Osteoblast (primary cell): ENCODE measurements around the gene MAFB. TPM values are rescaled to one million over a fixed set of nuclear protein-coding genes. Genes with fewer than 3 reads are reported as not detected.

ENCODE experiments used
- DNase-seq: peaks from one replicate; pipeline ENCODE4 v3.0.0; 2011; ENCODE audit warnings: low spot score, mixed read lengths; ENCODE audit not compliant: insufficient read length; ENCODE audit errors: missing footprints
- H2AFZ ChIP-seq: 2 replicates; pipeline ENCODE4 v1.6.0; 2011; ENCODE audit warnings: mild to moderate bottlenecking, low read length
- H3K27ac ChIP-seq: 2 replicates; pipeline ENCODE4 v1.5.1; 2011; ENCODE audit warnings: mild to moderate bottlenecking, low read depth, low read length, moderate library complexity
- H3K27me3 ChIP-seq: 2 replicates; pipeline ENCODE4 v1.6.0; 2012; ENCODE audit warnings: mild to moderate bottlenecking, control low read depth, inconsistent platforms, low read length, moderate library complexity; ENCODE audit not compliant: insufficient read depth
- H3K36me3 ChIP-seq: 2 replicates; pipeline ENCODE4 v1.5.1; 2011; ENCODE audit warnings: mild to moderate bottlenecking, low read length, control low read depth, moderate library complexity; ENCODE audit not compliant: insufficient read depth
- H3K4me1 ChIP-seq: 2 replicates; pipeline ENCODE4 v1.5.1; 2011; ENCODE audit warnings: mild to moderate bottlenecking, low read length, control low read depth, moderate library complexity; ENCODE audit not compliant: insufficient read depth
- H3K4me2 ChIP-seq: 2 replicates; pipeline ENCODE4 v1.6.0; 2011; ENCODE audit warnings: mild to moderate bottlenecking, low read length; ENCODE audit not compliant: insufficient read depth
- H3K4me3 ChIP-seq: fragments of 200-600 bp; sonication (generic); 3 replicates; pipeline ENCODE4 v1.5.1; 2012; ENCODE audit warnings: mild to moderate bottlenecking, low read length, inconsistent platforms; ENCODE audit not compliant: insufficient read depth
- H3K79me2 ChIP-seq: 2 replicates; pipeline ENCODE4 v1.6.0; 2012; ENCODE audit warnings: mild to moderate bottlenecking, low read length, control low read depth, inconsistent platforms; ENCODE audit not compliant: insufficient read depth
- H3K9me3 ChIP-seq: 2 replicates; pipeline ENCODE4 v1.5.1; 2011; ENCODE audit warnings: low read depth, low read length, control low read depth
- H4K20me1 ChIP-seq: 2 replicates; pipeline ENCODE4 v1.6.0; 2012; ENCODE audit warnings: mild to moderate bottlenecking, low read length, control low read depth; ENCODE audit not compliant: insufficient read depth
- CTCF ChIP-seq: IDR thresholded peaks from 2 replicates; pipeline ENCODE4 v1.5.1; 2011; ENCODE audit warnings: mild to moderate bottlenecking, low read depth, low read length, moderate library complexity; ENCODE audit errors: extremely low read depth
- total RNA-seq: library from RNA; depleted of rRNA; stranded (reverse); fragments of >200 nt; gene quantifications from 2 replicates; pipeline ENCODE4 v1.2.3, GENCODE V29; 2012

MAFB gene
- total RNA-seq, 1 donor, result 12.7 TPM

- H3K36me3 ChIP-seq, result no peaks in the 10 kb centered on the region
- H3K27me3 ChIP-seq, result peaks cover 39% of the 10 kb centered on the region
- no peaks in the 10 kb centered on the region for H4K20me1 ChIP-seq
- H3K79me2 ChIP-seq, result no peaks in the 10 kb centered on the region
- H3K9me3 ChIP-seq, result no peaks in the 10 kb centered on the region
- peak overlapping the region; percentile 81 for H3K4me2 ChIP-seq
- H3K4me3 ChIP-seq, result peak overlapping the region; percentile 69
- no peak for TF ChIP-seq CTCF
- no peak for DNase-seq
- H2AFZ ChIP-seq, result peak overlapping the region; percentile 70
- H3K4me1 ChIP-seq, result peaks cover 3% of the 10 kb centered on the region
- no peak overlapping the region for H3K27ac ChIP-seq
Observed at GRCh38 chr20:40686893-40687292, 2.1 kb downstream of the MAFB start.

- Histone ChIP-seq H3K4me3 (peak overlapping the region; percentile 69), H3K4me1 (peaks cover 3% of the 10 kb centered on the region), H3K36me3 (no peaks in the 10 kb centered on the region), H2AFZ (no peak overlapping the region), H3K9me3 (no peaks in the 10 kb centered on the region), H3K27ac (no peak overlapping the region), H3K79me2 (no peaks in the 10 kb centered on the region), H3K27me3 (peaks cover 39% of the 10 kb centered on the region), H3K4me2 (peak overlapping the region; percentile 81), H4K20me1 (no peaks in the 10 kb centered on the region)
- TF ChIP-seq CTCF, result no peak
- no peak for DNase-seq
Observed at GRCh38 chr20:40686434-40686882, 2.6 kb downstream of the MAFB start.

GRCh38 chr20:40685349-40685748 is 3.7 kb downstream of the MAFB start:
- H3K4me3 ChIP-seq, result no peak overlapping the region
- H3K36me3 ChIP-seq, result no peaks in the 10 kb centered on the region
- H3K27ac ChIP-seq, result no peak overlapping the region
- TF ChIP-seq CTCF, result no peak
- H3K4me2 ChIP-seq, result no peak overlapping the region
- H3K79me2 ChIP-seq, result no peaks in the 10 kb centered on the region
- no peaks in the 10 kb centered on the region for H3K9me3 ChIP-seq
- H3K4me1 ChIP-seq, result peaks cover 3% of the 10 kb centered on the region
- no peak overlapping the region for H2AFZ ChIP-seq
- DNase-seq, result no peak
- H3K27me3 ChIP-seq, result peaks cover 36% of the 10 kb centered on the region
- no peaks in the 10 kb centered on the region for H4K20me1 ChIP-seq

GRCh38 chr20:40683894-40684268 is 5.2 kb downstream of the MAFB start:
- Histone ChIP-seq H4K20me1 (no peaks in the 10 kb centered on the region), H3K4me1 (peaks cover 3% of the 10 kb centered on the region), H2AFZ (peak overlapping the region; percentile 82), H3K4me3 (peak overlapping the region; percentile 70), H3K27me3 (peaks cover 35% of the 10 kb centered on the region), H3K9me3 (no peaks in the 10 kb centered on the region), H3K4me2 (peak overlapping the region; percentile 66), H3K27ac (peak overlapping the region; percentile 25), H3K79me2 (no peaks in the 10 kb centered on the region), H3K36me3 (no peaks in the 10 kb centered on the region)
- no peak for TF ChIP-seq CTCF
- DNase-seq, result no peak
